Heart left ventricle (tissue), 13 donors: ENCODE data around the gene TTC3.

Experiments used
- POLR2A ChIP-seq, 2 donors: fragments of 450-650 bp; IDR thresholded peaks; one replicate each; pipeline ENCODE4 v1.6.1; 2017; ENCODE audit warnings: antibody characterized with exemption in 2 of 2, mild to moderate bottlenecking in 2 of 2, moderate library complexity in 2 of 2
- TF ChIP-seq, protein P1 (sequence below), 12 donors: fragments of 200-600 bp; sonication (generic) in 4 of 12; IDR thresholded peaks; one replicate each; pipeline versions ENCODE4 v1.5.0 to v1.8.0; 2018 to 2022; ENCODE audit warnings: antibody characterized with exemption in 12 of 12, mild to moderate bottlenecking in 5 of 12
- donor health status: ischemic (EF 13 %, LVEDD 7.1; RV severe dilation, severe dysfunction).
- donor health status: DM: no; HTN: yes; CAD: no.
- donor health status: DM: no; HTN: no; CAD: no.
- donor health status: ischemic (EF 25% LVEDD 6.9; RV normal size, moderate dysfunction).
- donor health status: ischemic (EF 25% LVEDD 5.7; RV mildly dilated, moderate dysfunction).
- donor health status: ischemic (EF 35%, LVEDD 5.7; RV mildly dilated, moderate dysfunction).
- donor health status: nonischemic (EF 11% LVEDD 7.7; RV severe dilation, severe dysfunction).
- donor health status: DM: yes; HTN: yes; CAD: no.
- donor health status: PGD.
- donor health status: ischemic (EF 29% LVEDD 5.4; RV normal size, mild dysfunction).
- donor health status: nonischemic (EF 23%, LVEDD 6.1; RV moderate dilation, normal function).

DNA sequence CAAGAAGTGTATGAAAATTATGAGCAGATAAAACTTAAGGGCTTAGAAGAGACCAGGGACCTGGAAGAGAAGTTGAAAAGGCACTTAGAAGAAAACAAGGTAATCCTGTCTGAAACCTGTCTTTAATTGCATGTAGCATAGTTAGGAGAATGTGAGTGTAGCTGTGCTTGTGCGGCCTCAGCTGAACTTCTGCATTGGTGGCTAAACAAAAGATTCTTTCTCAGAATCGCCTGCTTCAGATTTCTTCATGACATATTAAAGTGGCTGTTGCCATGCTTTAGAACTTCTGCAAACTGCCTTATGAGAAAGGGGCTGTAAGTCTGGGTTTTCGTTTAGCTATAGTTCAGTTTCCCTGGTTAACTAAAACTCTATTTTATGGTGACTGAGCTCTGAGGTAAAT is 99.6 kb downstream of the TTC3 start:
- TF ChIP-seq, protein P1, sequence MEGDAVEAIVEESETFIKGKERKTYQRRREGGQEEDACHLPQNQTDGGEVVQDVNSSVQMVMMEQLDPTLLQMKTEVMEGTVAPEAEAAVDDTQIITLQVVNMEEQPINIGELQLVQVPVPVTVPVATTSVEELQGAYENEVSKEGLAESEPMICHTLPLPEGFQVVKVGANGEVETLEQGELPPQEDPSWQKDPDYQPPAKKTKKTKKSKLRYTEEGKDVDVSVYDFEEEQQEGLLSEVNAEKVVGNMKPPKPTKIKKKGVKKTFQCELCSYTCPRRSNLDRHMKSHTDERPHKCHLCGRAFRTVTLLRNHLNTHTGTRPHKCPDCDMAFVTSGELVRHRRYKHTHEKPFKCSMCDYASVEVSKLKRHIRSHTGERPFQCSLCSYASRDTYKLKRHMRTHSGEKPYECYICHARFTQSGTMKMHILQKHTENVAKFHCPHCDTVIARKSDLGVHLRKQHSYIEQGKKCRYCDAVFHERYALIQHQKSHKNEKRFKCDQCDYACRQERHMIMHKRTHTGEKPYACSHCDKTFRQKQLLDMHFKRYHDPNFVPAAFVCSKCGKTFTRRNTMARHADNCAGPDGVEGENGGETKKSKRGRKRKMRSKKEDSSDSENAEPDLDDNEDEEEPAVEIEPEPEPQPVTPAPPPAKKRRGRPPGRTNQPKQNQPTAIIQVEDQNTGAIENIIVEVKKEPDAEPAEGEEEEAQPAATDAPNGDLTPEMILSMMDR (IDR thresholded peaks at IDR 0.05): no peak
- TF ChIP-seq POLR2A (IDR thresholded peaks at IDR 0.05): no peak
